K562 (cell line): ENCODE data around the gene ITGBL1. TPM values are rescaled to one million over a fixed set of nuclear protein-coding genes. Genes with fewer than 3 reads are reported as not detected.

Experiments used
- ATAC-seq: fragments of 200-7000 bp; cut with Tn5 transposase; 3 replicates; pipeline ENCODE4 v1.9.1; 2020; ENCODE audit warnings: moderate library complexity
- BruUV-seq: library from RNA; stranded (reverse); fragments of 400-500 nt; replicated peaks from 2 replicates; lab custom pipeline; 2021; lab: Mats Ljungman, UMichigan
- CTCF ChIA-PET: fragments of 300-600 bp; formaldehyde crosslinking; extraction: SDS; loops from one replicate; lab custom pipeline; 2021; ENCODE audit warnings: low intra/inter-chr PET ratio; lab: Yijun Ruan, JAX
- POLR2A ChIA-PET: fragments of 300-600, 350-650 bp; sonication (Branson Sonifier 250); formaldehyde crosslinking; extraction: SDS; loops from one replicate; lab custom pipeline; 2021; ENCODE audit warnings: antibody characterized with exemption, inconsistent platforms; lab: Yijun Ruan, JAX
- DNase-seq, 4 experiments: peaks; one replicate each; pipeline versions ENCODE4 v3.0.0 to v3.0.0-alpha.2; 2011 to 2018; ENCODE audit warnings: low spot score in 3 of 4, mixed read lengths in 3 of 4; ENCODE audit errors: extremely low read depth in 1 of 4
- FAIRE-seq: peaks from 2 replicates; lab custom pipeline; 2011; peaks lifted over from hg19 to GRCh38; lab: Jason Lieb, UNC
- H2AFZ ChIP-seq: 2 replicates; pipeline ENCODE4 v1.6.0; 2011; ENCODE audit warnings: low read depth, low read length, control low read depth, inconsistent platforms
- H3K27ac ChIP-seq: fragments of 200-600 bp; 3 replicates; pipeline ENCODE4 v1.8.0; 2011; ENCODE audit warnings: low read depth, mild to moderate bottlenecking, control low read depth, inconsistent platforms, low read length, moderate library complexity, mixed read lengths; ENCODE audit errors: extremely low read depth
- H3K27me3 ChIP-seq, 2 experiments: fragments of 300-600 bp in 1 of 2; 2 replicates in 1 of 2; 3 replicates in 1 of 2; pipeline versions ENCODE4 v1.6.0 to v1.8.0; 2011; ENCODE audit warnings: inconsistent platforms in 2 of 2, low read length in 2 of 2, mild to moderate bottlenecking in 1 of 2, mixed read lengths in 1 of 2, moderate library complexity in 1 of 2; ENCODE audit not compliant: control insufficient read depth in 2 of 2, insufficient read depth in 2 of 2
- H3K36me3 ChIP-seq: fragments of 300-600 bp; 3 replicates; pipeline ENCODE4 v1.8.0; 2011; ENCODE audit warnings: mild to moderate bottlenecking, low read length, inconsistent platforms; ENCODE audit not compliant: control insufficient read depth, insufficient read depth
- H3K4me1 ChIP-seq, 2 experiments: fragments of 200-600 bp in 1 of 2; replicated peaks in 1 of 2; 2 replicates in 1 of 2; 3 replicates in 1 of 2; pipeline versions ENCODE4 v1.5.1 to v1.8.0; 2011; ENCODE audit warnings: inconsistent platforms in 2 of 2, low read length in 2 of 2, mild to moderate bottlenecking in 1 of 2, mixed read lengths in 1 of 2, moderate library complexity in 1 of 2; ENCODE audit not compliant: control insufficient read depth in 2 of 2, insufficient read depth in 2 of 2
- H3K4me2 ChIP-seq: 2 replicates; pipeline ENCODE4 v1.6.1; 2011; ENCODE audit warnings: low read length, control low read depth, inconsistent platforms, mixed read lengths; ENCODE audit not compliant: insufficient read depth
- H3K4me3 ChIP-seq: fragments of 200-600 bp; sonication (generic), shearing (Covaris generic); 2 replicates; pipeline ENCODE4 v1.5.1; 2016; ENCODE audit warnings: control low read depth, inconsistent platforms
- H3K79me2 ChIP-seq: fragments of 200-600 bp; 3 replicates; pipeline ENCODE4 v1.8.0; 2011; ENCODE audit warnings: low read length, inconsistent platforms; ENCODE audit not compliant: control insufficient read depth, insufficient read depth
- H3K9ac ChIP-seq, 2 experiments: 2 replicates each; pipeline versions ENCODE4 v1.6.0 to v1.6.1; 2011; ENCODE audit warnings: low read depth in 2 of 2, low read length in 2 of 2, control low read depth in 1 of 2, inconsistent platforms in 1 of 2, mild to moderate bottlenecking in 1 of 2, mixed read lengths in 1 of 2; ENCODE audit not compliant: insufficient read depth in 1 of 2
- H3K9me1 ChIP-seq: one replicate; pipeline ENCODE4 v1.6.0; 2011; ENCODE audit warnings: inconsistent platforms, mild to moderate bottlenecking, low read length, moderate library complexity; ENCODE audit not compliant: control insufficient read depth, insufficient read depth
- H3K9me3 ChIP-seq: replicated peaks from 2 replicates; pipeline ENCODE4 v1.5.1; 2011; ENCODE audit warnings: low read depth, low read length, inconsistent platforms; ENCODE audit not compliant: control insufficient read depth, insufficient read depth
- H4K20me1 ChIP-seq: replicated peaks from 2 replicates; pipeline ENCODE4 v1.6.1; 2011; ENCODE audit warnings: low read length, inconsistent platforms, mixed read lengths; ENCODE audit not compliant: control insufficient read depth, insufficient read depth
- HDGF ChIP-seq: fragments of 450-650 bp; IDR thresholded peaks from 2 replicates; pipeline ENCODE4 v1.6.1; 2016
- MAFG ChIP-seq: fragments of 450-650 bp; conservative IDR thresholded peaks from 2 replicates; pipeline ENCODE4 v1.6.1; 2016; ENCODE audit warnings: missing genetic modification characterization, missing compliant biosample characterization
- ZNF184 ChIP-seq: sonication (generic); formaldehyde crosslinking; IDR thresholded peaks from 2 replicates; pipeline ENCODE4 v1.5.0; 2020; ENCODE audit warnings: missing genetic modification reagents
- WGBS: fragments of 100-300 bp; shearing (Covaris generic); methylation state at CpG from one replicate; pipeline ENCODE4 v1.1.6; 2016; ENCODE audit warnings: low coverage, mixed read lengths; ENCODE audit not compliant: insufficient coverage; ENCODE audit errors: missing lambda C conversion rate; 5-methylcytosine and 5-hydroxymethylcytosine counted together
- in situ Hi-C: fragments of 300-500 bp; cut with MboI; formaldehyde crosslinking; loops from 4 replicates; pipeline ENCODE4 v1.15.0; 2018; ENCODE audit warnings: inconsistent platforms, mixed read lengths
- intact Hi-C: fragments of 100-400 bp; cut with micrococcal nuclease; formaldehyde crosslinking; loops from 2 replicates; pipeline ENCODE4 v1.14.2; 2022
- polyA plus RNA-seq, 8 experiments: library from polyadenylated mRNA; depleted of rRNA in 4 of 8; stranded (reverse) in 5 of 8; unstranded in 3 of 8; fragments of >200 nt; fragmentation: Nextera tagmentation in 2 of 8; fragmentation: Illumina TruSeq in 1 of 8; extraction: Ambion mirVana in 2 of 8; extraction: Trizol in 1 of 8; gene quantifications; 2 replicates each; pipeline versions ENCODE4 v1.2.1 to v1.2.3, GENCODE V29; 2011 to 2014; ENCODE audit warnings: inconsistent platforms in 1 of 8, missing spikeins in 1 of 8
- total RNA-seq, 7 experiments: library from RNA; depleted of rRNA in 6 of 7; stranded (reverse); fragments of >200 nt in 6 of 7; fragmentation: Illumina TruSeq in 2 of 7; extraction: Trizol in 2 of 7; gene quantifications; 2 replicates each; pipeline versions ENCODE4 v1.2.1 to v1.2.3, GENCODE V29; 2011 to 2021; ENCODE audit warnings: low replicate concordance in 1 of 7
- TF ChIP-seq, protein P1 (sequence below), 2 experiments: fragments of 250-450 bp in 1 of 2; fragments of 450-650 bp in 1 of 2; sonication (Bioruptor Pico) in 1 of 2; IDR thresholded peaks; 2 replicates each; pipeline versions ENCODE4 v1.6.1 to v1.8.0; 2016 to 2021; ENCODE audit warnings: mild to moderate bottlenecking in 2 of 2, moderate library complexity in 2 of 2, missing compliant biosample characterization in 1 of 2, missing genetic modification characterization in 1 of 2
- TF ChIP-seq, protein P2 (sequence below): fragments of 250-450 bp; sonication (Bioruptor Pico); IDR thresholded peaks from 2 replicates; pipeline ENCODE4 v1.5.0; 2021

Gene ITGBL1
- total and polyA plus RNA-seq, 9 of the 15 experiments (the other 6 are each of a cell fraction or from before 2014, with no cell fraction given): 0.04 to 0.73 (median 0.32) TPM; not detected in 1

DNA sequence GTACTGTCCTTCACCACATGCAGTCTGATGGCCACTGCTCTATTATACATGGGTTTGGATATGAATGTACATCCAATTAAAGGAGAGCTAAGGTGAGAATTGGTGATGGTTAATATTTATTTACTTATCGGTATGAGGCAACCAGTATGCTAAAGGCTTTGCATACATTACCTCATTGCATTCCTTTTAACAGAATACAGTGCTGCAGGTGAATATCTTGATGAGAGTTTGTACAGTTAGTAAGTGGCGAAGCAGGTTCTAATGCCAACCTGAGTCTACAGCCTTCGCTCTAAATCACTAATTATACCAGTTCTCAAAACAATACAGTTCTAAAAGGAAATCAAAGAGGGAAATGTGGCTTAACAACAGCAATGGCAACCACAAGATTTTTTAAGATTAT, 284.1 kb downstream of the ITGBL1 start (continued):
- TF ChIP-seq, protein P1, sequence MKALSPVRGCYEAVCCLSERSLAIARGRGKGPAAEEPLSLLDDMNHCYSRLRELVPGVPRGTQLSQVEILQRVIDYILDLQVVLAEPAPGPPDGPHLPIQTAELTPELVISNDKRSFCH (CRISPR knock-in tag; IDR thresholded peaks at IDR 0.05): no peak
- TF ChIP-seq, protein P1 (tag; IDR thresholded peaks at IDR 0.05): no peak
- TF ChIP-seq HDGF (no peak), MAFG (tag) (no peak), ZNF184 (no peak)

GRCh38 chr13:101738336-101738735, 285.9 kb downstream of the ITGBL1 start:
- no peak for DNase-seq
- H3K9me3 ChIP-seq: no peaks in the 10 kb centered on the region
- H3K4me1 ChIP-seq: no peaks in the 10 kb centered on the region
- no peak overlapping the region for H3K27ac ChIP-seq
- ATAC-seq: no peak
- POLR2A ChIA-PET: no interaction called here
- no peaks in the 10 kb centered on the region for H3K36me3 ChIP-seq
- no peaks in the 10 kb centered on the region for H3K27me3 ChIP-seq
- H3K4me3 ChIP-seq: no peak overlapping the region
- H3K9me1 ChIP-seq: no peaks in the 10 kb centered on the region
- H4K20me1 ChIP-seq: no peaks in the 10 kb centered on the region
- no peak overlapping the region for H3K9ac ChIP-seq
- CTCF ChIA-PET: no interaction called here
- intact Hi-C loops: no loop called here
- no TSS peak for BruUV-seq
- no peak for FAIRE-seq
- TF ChIP-seq, protein P2, sequence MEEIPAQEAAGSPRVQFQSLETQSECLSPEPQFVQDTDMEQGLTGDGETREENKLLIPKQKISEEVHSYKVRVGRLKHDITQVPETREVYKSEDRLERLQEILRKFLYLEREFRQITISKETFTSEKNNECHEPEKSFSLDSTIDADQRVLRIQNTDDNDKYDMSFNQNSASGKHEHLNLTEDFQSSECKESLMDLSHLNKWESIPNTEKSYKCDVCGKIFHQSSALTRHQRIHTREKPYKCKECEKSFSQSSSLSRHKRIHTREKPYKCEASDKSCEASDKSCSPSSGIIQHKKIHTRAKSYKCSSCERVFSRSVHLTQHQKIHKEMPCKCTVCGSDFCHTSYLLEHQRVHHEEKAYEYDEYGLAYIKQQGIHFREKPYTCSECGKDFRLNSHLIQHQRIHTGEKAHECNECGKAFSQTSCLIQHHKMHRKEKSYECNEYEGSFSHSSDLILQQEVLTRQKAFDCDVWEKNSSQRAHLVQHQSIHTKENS: no peak
- H3K4me2 ChIP-seq: no peak overlapping the region
- H2AFZ ChIP-seq: no peak overlapping the region
- 0% methylated on average over 2 of the region's 2 CpGs for WGBS
- no peaks in the 10 kb centered on the region for H3K79me2 ChIP-seq
- in situ Hi-C loops: no loop called here
